ENCODE results near the gene CEP162. TPM values are rescaled to one million over a fixed set of nuclear protein-coding genes. Genes with fewer than 3 reads are reported as not detected.

The CEP162 gene
- total and polyA plus RNA-seq, 10 of the 15 experiments (the other 5 are each of a cell fraction or from before 2014, with no cell fraction given), result 2.7 to 7.9 (median 4.5) TPM

DNA sequence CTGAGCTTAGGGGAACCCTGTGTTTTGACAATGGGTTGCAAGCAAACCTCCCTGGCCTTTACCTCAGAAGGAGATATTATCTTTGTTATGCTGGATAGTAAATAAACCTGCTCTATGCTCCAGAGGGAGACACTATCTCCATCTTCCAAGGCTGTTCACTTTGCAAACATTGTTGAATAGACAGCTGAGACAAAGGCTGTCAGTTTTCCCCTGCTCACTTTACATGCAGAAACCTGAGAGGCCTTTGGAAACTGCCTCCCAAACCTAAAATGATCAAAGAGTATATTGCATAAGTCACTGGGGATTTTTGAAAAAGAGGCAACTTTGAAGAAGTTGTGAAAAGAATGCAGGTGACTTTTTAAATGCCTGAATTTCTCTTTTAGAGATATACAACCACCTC, 132.3 kb downstream of the CEP162 start:
- H3K27me3 ChIP-seq (replicated peaks in 1 of 2; ENCODE audit: control insufficient read depth in 2 of 2, insufficient read depth in 2 of 2, low read length in 1 of 2), result no peaks in the 10 kb centered on the region
- no peak for ATAC-seq
- CTCF ChIA-PET, result no interaction called here
- intact Hi-C loops (cut with micrococcal nuclease; ENCODE audit: unreplicated experiment) (no loop called here), in situ Hi-C loops (cut with MboI) (no loop called here)
- SMC1A ChIA-PET (ENCODE audit: uncharacterized antibody, unreplicated experiment), result no interaction called here
- no peaks in the 10 kb centered on the region for H3K36me3 ChIP-seq (ENCODE audit: control insufficient read depth in 2 of 2, insufficient read depth in 2 of 2, low read length in 1 of 2)
- H3K4me2 ChIP-seq (ENCODE audit: control insufficient read depth, insufficient read depth), result no peak overlapping the region
- POLR2A ChIA-PET, result no interaction called here
- H3K4me3 ChIP-seq, result no peak overlapping the region
- BruUV-seq (replicated peaks), result no TSS peak
- TF ChIP-seq FOXM1 (IDR thresholded peaks at IDR 0.05; ENCODE audit: low read depth, low read length), result no peak
- no peak for TF ChIP-seq GATAD2B (conservative IDR thresholded peaks at IDR 0.05; ENCODE audit: low read depth)
- TF ChIP-seq HCFC1 (IDR thresholded peaks at IDR 0.05; ENCODE audit: low read length), result no peak
- no peak for TF ChIP-seq BRCA1 (IDR thresholded peaks at IDR 0.05; ENCODE audit: low read depth, low read length)
- TF ChIP-seq RB1 (IDR thresholded peaks at IDR 0.05; ENCODE audit: borderline replicate concordance), result no peak
- TF ChIP-seq, protein P1, sequence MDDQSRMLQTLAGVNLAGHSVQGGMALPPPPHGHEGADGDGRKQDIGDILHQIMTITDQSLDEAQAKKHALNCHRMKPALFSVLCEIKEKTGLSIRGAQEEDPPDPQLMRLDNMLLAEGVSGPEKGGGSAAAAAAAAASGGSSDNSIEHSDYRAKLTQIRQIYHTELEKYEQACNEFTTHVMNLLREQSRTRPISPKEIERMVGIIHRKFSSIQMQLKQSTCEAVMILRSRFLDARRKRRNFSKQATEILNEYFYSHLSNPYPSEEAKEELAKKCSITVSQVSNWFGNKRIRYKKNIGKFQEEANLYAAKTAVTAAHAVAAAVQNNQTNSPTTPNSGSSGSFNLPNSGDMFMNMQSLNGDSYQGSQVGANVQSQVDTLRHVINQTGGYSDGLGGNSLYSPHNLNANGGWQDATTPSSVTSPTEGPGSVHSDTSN (IDR thresholded peaks at IDR 0.05; ENCODE audit: insufficient replicate concordance, low read depth, low read length), result no peak
- TF ChIP-seq EZH2 (IDR thresholded peaks at IDR 0.05; ENCODE audit: borderline replicate concordance, control insufficient read depth, low read depth, low read length), result no peak
- TF ChIP-seq, protein P2, sequence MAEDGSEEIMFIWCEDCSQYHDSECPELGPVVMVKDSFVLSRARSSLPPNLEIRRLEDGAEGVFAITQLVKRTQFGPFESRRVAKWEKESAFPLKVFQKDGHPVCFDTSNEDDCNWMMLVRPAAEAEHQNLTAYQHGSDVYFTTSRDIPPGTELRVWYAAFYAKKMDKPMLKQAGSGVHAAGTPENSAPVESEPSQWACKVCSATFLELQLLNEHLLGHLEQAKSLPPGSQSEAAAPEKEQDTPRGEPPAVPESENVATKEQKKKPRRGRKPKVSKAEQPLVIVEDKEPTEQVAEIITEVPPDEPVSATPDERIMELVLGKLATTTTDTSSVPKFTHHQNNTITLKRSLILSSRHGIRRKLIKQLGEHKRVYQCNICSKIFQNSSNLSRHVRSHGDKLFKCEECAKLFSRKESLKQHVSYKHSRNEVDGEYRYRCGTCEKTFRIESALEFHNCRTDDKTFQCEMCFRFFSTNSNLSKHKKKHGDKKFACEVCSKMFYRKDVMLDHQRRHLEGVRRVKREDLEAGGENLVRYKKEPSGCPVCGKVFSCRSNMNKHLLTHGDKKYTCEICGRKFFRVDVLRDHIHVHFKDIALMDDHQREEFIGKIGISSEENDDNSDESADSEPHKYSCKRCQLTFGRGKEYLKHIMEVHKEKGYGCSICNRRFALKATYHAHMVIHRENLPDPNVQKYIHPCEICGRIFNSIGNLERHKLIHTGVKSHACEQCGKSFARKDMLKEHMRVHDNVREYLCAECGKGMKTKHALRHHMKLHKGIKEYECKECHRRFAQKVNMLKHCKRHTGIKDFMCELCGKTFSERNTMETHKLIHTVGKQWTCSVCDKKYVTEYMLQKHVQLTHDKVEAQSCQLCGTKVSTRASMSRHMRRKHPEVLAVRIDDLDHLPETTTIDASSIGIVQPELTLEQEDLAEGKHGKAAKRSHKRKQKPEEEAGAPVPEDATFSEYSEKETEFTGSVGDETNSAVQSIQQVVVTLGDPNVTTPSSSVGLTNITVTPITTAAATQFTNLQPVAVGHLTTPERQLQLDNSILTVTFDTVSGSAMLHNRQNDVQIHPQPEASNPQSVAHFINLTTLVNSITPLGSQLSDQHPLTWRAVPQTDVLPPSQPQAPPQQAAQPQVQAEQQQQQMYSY (CRISPR knock-in tag; IDR thresholded peaks at IDR 0.05), result no peak
- TF ChIP-seq RAD21 (IDR thresholded peaks at IDR 0.05; ENCODE audit: insufficient read depth, low read depth, low read length), result no peak
- TF ChIP-seq TARDBP (IDR thresholded peaks at IDR 0.05; ENCODE audit: borderline replicate concordance), result no peak
- no peak for TF ChIP-seq SMARCA5 (IDR thresholded peaks at IDR 0.05)
- TF ChIP-seq CREB1 (IDR thresholded peaks at IDR 0.05; ENCODE audit: low read depth), result no peak
- TF ChIP-seq HDAC2 (IDR thresholded peaks at IDR 0.05), result no peak
- TF ChIP-seq, protein P3, sequence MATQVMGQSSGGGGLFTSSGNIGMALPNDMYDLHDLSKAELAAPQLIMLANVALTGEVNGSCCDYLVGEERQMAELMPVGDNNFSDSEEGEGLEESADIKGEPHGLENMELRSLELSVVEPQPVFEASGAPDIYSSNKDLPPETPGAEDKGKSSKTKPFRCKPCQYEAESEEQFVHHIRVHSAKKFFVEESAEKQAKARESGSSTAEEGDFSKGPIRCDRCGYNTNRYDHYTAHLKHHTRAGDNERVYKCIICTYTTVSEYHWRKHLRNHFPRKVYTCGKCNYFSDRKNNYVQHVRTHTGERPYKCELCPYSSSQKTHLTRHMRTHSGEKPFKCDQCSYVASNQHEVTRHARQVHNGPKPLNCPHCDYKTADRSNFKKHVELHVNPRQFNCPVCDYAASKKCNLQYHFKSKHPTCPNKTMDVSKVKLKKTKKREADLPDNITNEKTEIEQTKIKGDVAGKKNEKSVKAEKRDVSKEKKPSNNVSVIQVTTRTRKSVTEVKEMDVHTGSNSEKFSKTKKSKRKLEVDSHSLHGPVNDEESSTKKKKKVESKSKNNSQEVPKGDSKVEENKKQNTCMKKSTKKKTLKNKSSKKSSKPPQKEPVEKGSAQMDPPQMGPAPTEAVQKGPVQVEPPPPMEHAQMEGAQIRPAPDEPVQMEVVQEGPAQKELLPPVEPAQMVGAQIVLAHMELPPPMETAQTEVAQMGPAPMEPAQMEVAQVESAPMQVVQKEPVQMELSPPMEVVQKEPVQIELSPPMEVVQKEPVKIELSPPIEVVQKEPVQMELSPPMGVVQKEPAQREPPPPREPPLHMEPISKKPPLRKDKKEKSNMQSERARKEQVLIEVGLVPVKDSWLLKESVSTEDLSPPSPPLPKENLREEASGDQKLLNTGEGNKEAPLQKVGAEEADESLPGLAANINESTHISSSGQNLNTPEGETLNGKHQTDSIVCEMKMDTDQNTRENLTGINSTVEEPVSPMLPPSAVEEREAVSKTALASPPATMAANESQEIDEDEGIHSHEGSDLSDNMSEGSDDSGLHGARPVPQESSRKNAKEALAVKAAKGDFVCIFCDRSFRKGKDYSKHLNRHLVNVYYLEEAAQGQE (IDR thresholded peaks at IDR 0.05; ENCODE audit: low read depth, low read length), result no peak
- no peak for TF ChIP-seq TCF12 (IDR thresholded peaks at IDR 0.05; ENCODE audit: low read depth, low read length)
- no peaks in the 10 kb centered on the region for H4K20me1 ChIP-seq (ENCODE audit: control insufficient read depth, insufficient read depth)
- H3K4me1 ChIP-seq (ENCODE audit: control insufficient read depth, insufficient read depth, low read length), result no peaks in the 10 kb centered on the region
- no peaks in the 10 kb centered on the region for H3K79me2 ChIP-seq (ENCODE audit: control insufficient read depth, insufficient read depth, low read length)
- no peaks in the 10 kb centered on the region; the same call in 1 of the 3 replicates for H3K9me3 ChIP-seq (replicated peaks; ENCODE audit: control insufficient read depth, insufficient read depth, low read length)
- FAIRE-seq, result no peak
- RAD21 ChIA-PET (ENCODE audit: unreplicated experiment), result interaction anchor here (0.7 kb wide), 1 partner anchor 12 kb away, joined by 3 read pairs; no protein-coding TSS in a partner anchor
- no peak overlapping the region for H2AFZ ChIP-seq (ENCODE audit: control insufficient read depth, low read depth, low read length)
- DNase-seq (ENCODE audit: low read depth, low spot score), result no peak
- H3K27ac ChIP-seq (ENCODE audit: control insufficient read depth, insufficient read depth), result no peak overlapping the region
- H3K9ac ChIP-seq (ENCODE audit: control insufficient read depth, insufficient read depth, low read length), result no peak overlapping the region
